Choroid plexus epithelial cell (primary cell): ENCODE data around the gene TMEM151B.
"Not testable (repeated sequence)": the region's sequence is repeated elsewhere in the genome, so short reads cannot be mapped to it uniquely, and the experiment has no call there.

Experiments used
- DNase-seq: peaks from one replicate; pipeline ENCODE4 v3.0.0-alpha.2; 2010; ENCODE audit warnings: low read depth
- H3K4me3 ChIP-seq: 2 replicates; pipeline ENCODE4 v1.5.1; 2011; ENCODE audit warnings: low read depth, mild to moderate bottlenecking, control low read depth, low read length, moderate library complexity
- TF ChIP-seq, protein P1 (sequence below): conservative IDR thresholded peaks from 2 replicates; pipeline ENCODE4 v1.5.1; 2011; ENCODE audit warnings: low read depth, mild to moderate bottlenecking, control low read depth, inconsistent platforms, low read length, moderate library complexity

The TMEM151B gene

DNA sequence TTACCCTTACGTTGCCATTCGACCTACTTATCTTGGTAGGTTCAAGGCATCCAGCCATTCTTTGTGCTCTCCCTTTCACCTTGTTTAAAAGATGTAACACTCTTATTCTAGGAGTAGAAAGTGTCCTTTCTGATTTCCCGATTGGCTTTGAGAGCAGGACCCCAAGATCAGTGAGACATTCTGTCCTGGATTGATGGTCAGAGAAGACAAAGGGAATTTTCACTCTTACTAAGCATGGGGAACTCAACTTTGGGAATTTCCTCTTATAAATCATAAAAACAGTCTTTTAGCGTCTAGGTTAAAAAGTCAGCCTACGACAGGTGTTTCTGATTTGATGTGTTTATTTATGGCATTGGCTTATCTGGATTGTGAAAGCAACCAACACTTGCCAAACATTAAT, 45.7 kb downstream of the TMEM151B start:
- H3K4me3 ChIP-seq: no peak overlapping the region
- TF ChIP-seq, protein P1, sequence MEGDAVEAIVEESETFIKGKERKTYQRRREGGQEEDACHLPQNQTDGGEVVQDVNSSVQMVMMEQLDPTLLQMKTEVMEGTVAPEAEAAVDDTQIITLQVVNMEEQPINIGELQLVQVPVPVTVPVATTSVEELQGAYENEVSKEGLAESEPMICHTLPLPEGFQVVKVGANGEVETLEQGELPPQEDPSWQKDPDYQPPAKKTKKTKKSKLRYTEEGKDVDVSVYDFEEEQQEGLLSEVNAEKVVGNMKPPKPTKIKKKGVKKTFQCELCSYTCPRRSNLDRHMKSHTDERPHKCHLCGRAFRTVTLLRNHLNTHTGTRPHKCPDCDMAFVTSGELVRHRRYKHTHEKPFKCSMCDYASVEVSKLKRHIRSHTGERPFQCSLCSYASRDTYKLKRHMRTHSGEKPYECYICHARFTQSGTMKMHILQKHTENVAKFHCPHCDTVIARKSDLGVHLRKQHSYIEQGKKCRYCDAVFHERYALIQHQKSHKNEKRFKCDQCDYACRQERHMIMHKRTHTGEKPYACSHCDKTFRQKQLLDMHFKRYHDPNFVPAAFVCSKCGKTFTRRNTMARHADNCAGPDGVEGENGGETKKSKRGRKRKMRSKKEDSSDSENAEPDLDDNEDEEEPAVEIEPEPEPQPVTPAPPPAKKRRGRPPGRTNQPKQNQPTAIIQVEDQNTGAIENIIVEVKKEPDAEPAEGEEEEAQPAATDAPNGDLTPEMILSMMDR: no peak
- no peak for DNase-seq

DNA sequence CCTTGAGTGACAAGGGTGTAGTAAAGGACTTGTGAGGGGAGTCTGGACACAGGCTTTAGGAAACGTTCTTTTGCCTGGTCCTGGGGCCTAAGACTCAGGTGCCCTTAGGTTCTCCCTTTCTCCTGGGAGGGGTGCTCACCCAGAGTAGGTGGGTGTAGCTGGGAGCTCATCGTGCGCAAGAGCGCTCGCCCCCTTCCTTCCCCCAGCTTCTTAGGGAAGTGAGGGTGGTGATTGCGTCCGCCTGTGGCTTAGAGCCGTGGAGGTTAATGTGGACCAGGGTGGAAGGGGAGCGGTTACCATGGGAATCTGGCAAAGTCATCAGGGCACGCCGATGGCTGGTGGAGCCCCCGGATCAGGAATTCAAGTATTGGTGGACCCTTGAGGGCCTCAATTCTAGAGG, 46.2 kb downstream of the TMEM151B start:
- H3K4me3 ChIP-seq: no peak overlapping the region
- TF ChIP-seq, protein P1: no peak
- DNase-seq: no peak

DNA sequence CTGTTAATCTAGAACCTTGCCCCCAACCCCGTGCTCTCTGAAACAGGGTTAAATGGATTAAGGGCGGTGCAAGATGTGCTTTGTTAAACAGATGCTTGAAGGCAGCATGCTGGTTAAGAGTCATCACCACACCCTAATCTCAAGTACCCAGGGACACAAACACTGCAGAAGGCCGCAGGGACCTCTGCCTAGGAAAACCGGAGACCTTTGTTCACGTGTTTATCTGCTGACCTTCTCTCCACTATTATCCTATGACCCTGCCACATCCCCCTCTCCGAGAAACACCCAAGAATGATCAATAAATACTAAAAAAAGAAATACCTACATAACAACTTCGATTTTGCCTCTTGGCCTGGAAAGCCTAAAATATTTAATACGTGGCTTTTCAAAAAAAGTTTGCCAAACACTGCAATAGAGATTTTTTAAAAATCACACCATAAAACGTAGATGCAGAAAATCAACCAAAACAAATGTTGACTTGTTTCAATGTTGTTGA, 46.9 kb downstream of the TMEM151B start:
- not testable (repeated sequence) for DNase-seq, H3K4me3 ChIP-seq

DNA sequence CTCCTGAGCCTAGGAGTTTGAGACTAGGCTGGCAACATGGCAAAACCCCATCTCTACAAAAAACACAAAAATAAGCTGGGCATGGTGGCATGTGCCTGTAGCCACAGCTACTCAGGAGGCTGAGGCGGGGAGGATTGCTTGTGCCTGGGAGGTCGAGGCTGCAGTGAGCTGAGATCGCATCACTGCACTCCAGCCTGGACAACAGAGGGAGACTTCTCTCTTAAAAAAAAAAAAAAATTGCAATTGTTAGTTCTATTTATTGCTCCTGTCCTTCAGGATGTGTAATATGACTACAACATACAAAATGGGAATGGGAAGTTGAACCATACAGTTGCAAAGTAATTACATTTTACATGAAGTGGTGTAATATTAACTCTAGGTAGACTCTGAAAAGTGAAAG, 51.0 kb downstream of the TMEM151B start:
- no peak for DNase-seq
- TF ChIP-seq, protein P1: no peak
- H3K4me3 ChIP-seq: no peak overlapping the region

DNA sequence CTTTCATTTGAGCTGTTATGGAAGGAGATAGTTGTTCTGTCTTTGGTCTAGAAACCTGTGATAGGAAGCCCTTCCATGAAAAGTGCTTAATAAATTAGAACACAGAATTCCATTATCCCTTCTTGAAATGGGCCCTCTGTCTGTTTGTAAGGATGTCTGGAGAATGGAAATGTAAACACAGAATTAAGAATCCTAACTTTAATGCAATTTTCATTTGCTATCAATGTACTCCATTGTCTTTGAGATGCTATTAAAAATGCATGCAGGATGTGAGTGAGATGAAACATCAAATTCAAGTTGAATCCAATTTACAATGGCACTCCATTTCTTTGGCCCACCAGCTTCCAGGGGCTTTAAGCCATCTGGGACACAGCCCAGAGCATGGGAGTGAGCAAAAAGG, 56.8 kb downstream of the TMEM151B start:
- DNase-seq: no peak
- H3K4me3 ChIP-seq: no peak overlapping the region
- TF ChIP-seq, protein P1: no peak

DNA sequence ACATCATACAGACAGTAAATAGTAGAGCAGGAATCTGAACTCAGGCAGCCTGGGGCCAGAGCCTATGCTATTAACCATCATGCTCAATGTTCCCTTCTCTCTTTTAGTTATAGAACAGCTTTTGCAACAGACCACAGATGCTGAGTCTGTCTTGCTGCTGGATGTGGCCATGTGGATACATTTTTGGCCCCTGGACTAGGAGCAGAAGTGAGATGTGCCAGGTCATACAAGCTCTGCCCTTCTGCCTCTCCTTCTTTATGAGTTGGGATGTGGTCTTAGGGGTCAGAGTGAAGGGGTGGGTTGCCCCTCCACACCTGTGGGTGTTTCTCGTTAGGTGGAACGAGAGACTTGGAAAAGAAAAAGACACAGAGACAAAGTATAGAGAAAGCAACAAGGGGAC, 57.5 kb downstream of the TMEM151B start:
- TF ChIP-seq, protein P1: no peak
- DNase-seq: no peak
- no peak overlapping the region for H3K4me3 ChIP-seq

DNA sequence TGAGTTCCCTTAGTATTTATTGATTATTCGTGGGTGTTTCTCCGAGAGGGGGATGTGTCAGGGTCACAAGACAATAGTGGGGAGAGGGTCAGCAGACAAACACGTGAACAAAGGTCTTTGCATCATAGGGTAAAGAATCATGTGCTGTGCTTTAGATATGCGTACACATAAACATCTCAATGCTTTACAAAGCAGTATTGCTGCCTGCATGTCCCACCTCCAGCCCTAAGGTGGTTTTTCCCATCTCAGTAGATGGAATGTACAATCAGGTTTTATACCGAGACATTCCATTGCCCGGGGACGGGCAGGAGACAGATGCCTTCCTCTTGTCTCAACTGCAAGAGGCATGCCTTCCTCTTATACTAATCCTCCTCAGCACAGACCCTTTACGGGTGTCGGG, 58.0 kb downstream of the TMEM151B start:
- not testable (repeated sequence) for DNase-seq, H3K4me3 ChIP-seq

DNA sequence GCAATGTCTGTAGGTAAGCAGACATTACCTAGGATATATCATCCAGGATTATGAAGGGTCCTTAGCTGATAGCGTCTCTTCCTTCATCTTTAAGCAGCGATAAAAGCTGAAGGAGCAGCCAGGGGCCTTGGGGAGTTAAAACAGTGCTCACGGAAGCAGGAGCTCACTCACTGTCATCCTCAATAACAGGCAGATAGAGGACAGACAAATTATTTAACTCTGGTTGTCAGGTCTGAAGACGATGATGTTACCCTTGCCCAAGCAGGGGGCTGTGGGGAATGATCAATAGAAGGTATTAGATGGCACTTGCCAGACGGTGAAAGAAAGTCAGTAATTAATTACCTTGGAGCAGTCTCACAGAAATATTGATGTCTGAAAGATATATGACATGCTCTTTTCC, 59.6 kb downstream of the TMEM151B start:
- no peak for DNase-seq
- H3K4me3 ChIP-seq: no peak overlapping the region
- TF ChIP-seq, protein P1: no peak
